GM12878 (cell line): Measurements from ENCODE around the gene CD8B. TPM values are rescaled to one million over a fixed set of nuclear protein-coding genes. Genes with fewer than 3 reads are reported as not detected.

ENCODE experiments used
- ATAC-seq: fragments of 200-7000 bp; cut with Tn5 transposase; 3 replicates; pipeline ENCODE4 v1.9.1; 2020; ENCODE audit warnings: mild to moderate bottlenecking, moderate library complexity
- BruUV-seq: library from RNA; stranded (reverse); fragments of 400-500 nt; replicated peaks from 2 replicates; lab custom pipeline; 2021; lab: Mats Ljungman, UMichigan
- CTCF ChIA-PET: fragments of 300-600 bp; sonication (Branson Sonifier 250); formaldehyde crosslinking; extraction: SDS; loops from one replicate; lab custom pipeline; 2021; ENCODE audit warnings: inconsistent platforms; lab: Yijun Ruan, JAX
- POLR2A ChIA-PET: fragments of 350-600 bp; formaldehyde crosslinking; extraction: SDS; loops from one replicate; lab custom pipeline; 2021; ENCODE audit warnings: inconsistent platforms; lab: Charles Lee
- RAD21 ChIA-PET: fragments of 300-600 bp; sonication (Branson Sonifier 250); formaldehyde crosslinking; loops from one replicate; lab custom pipeline; 2023; ENCODE audit warnings: antibody characterized with exemption; ENCODE audit not compliant: unreplicated experiment; lab: Charles Lee
- SMC1A ChIA-PET: fragments of 300-600 bp; sonication (Branson Sonifier 250); formaldehyde crosslinking; loops from one replicate; lab custom pipeline; 2023; ENCODE audit not compliant: unreplicated experiment, uncharacterized antibody; lab: Charles Lee
- DNase-seq: peaks from one replicate; pipeline ENCODE4 v3.0.0-alpha.2; 2011; ENCODE audit warnings: low read depth, low spot score
- FAIRE-seq: peaks from 3 replicates; lab custom pipeline; 2011; peaks lifted over from hg19 to GRCh38; lab: Jason Lieb, UNC
- H2AFZ ChIP-seq: 2 replicates; pipeline ENCODE4 v1.6.0; 2011; ENCODE audit warnings: low read depth, low read length, control low read depth; ENCODE audit not compliant: control insufficient read depth
- H3K27ac ChIP-seq: 2 replicates; pipeline ENCODE4 v1.5.1; 2011; ENCODE audit warnings: control low read depth; ENCODE audit not compliant: control insufficient read depth, insufficient read depth
- H3K27me3 ChIP-seq, 2 experiments: replicated peaks in 1 of 2; 2 replicates each; pipeline versions ENCODE4 v1.6.0 to v1.6.1; 2011; ENCODE audit warnings: low read length in 1 of 2; ENCODE audit not compliant: control insufficient read depth in 2 of 2, insufficient read depth in 2 of 2
- H3K36me3 ChIP-seq, 2 experiments: 2 replicates each; pipeline ENCODE4 v1.5.1; 2011; ENCODE audit warnings: low read length in 1 of 2; ENCODE audit not compliant: control insufficient read depth in 2 of 2, insufficient read depth in 2 of 2
- H3K4me1 ChIP-seq: 2 replicates; pipeline ENCODE4 v1.6.1; 2011; ENCODE audit warnings: mild to moderate bottlenecking, low read length, moderate library complexity, mixed read lengths; ENCODE audit not compliant: control insufficient read depth, insufficient read depth
- H3K4me2 ChIP-seq: 2 replicates; pipeline ENCODE4 v1.6.0; 2011; ENCODE audit warnings: control low read depth; ENCODE audit not compliant: control insufficient read depth, insufficient read depth
- H3K4me3 ChIP-seq: fragments of 200-600 bp; sonication (generic); 2 replicates; pipeline ENCODE4 v1.5.1; 2016
- H3K79me2 ChIP-seq: 2 replicates; pipeline ENCODE4 v1.6.0; 2011; ENCODE audit warnings: low read length; ENCODE audit not compliant: control insufficient read depth, insufficient read depth
- H3K9ac ChIP-seq: 2 replicates; pipeline ENCODE4 v1.8.0; 2011; ENCODE audit warnings: low read length, control low read depth, mixed read lengths; ENCODE audit not compliant: control insufficient read depth, insufficient read depth
- H3K9me3 ChIP-seq: replicated peaks from 3 replicates; pipeline ENCODE4 v1.5.1; 2011; ENCODE audit warnings: mild to moderate bottlenecking, low read length; ENCODE audit not compliant: control insufficient read depth, insufficient read depth
- H4K20me1 ChIP-seq: 2 replicates; pipeline ENCODE4 v1.6.0; 2011; ENCODE audit not compliant: control insufficient read depth, insufficient read depth
- CREM ChIP-seq: IDR thresholded peaks from 2 replicates; pipeline ENCODE4 v1.6.1; 2014; ENCODE audit warnings: antibody characterized with exemption, low read depth
- DPF2 ChIP-seq: fragments of 450-650 bp; IDR thresholded peaks from 2 replicates; pipeline ENCODE4 v1.6.1; 2017; ENCODE audit warnings: mild to moderate bottlenecking
- EED ChIP-seq: sonication (generic); IDR thresholded peaks from 2 replicates; pipeline ENCODE4 v1.6.1; 2016; ENCODE audit warnings: antibody characterized with exemption, low read depth
- GATAD2B ChIP-seq: fragments of 450-650 bp; conservative IDR thresholded peaks from 2 replicates; pipeline ENCODE4 v1.6.1; 2017; ENCODE audit warnings: low read depth, mild to moderate bottlenecking, moderate library complexity
- HDAC6 ChIP-seq: fragments of 200-600 bp; sonication (generic); IDR thresholded peaks from one replicate; pipeline ENCODE4 v1.8.0; 2017; ENCODE audit warnings: antibody characterized with exemption; ENCODE audit not compliant: unreplicated experiment
- KAT2A ChIP-seq: conservative IDR thresholded peaks from 2 replicates; pipeline ENCODE4 v1.6.1; 2011; ENCODE audit warnings: low read depth, low read length; ENCODE audit not compliant: control insufficient read depth
- NR2F1 ChIP-seq: fragments of 450-650 bp; conservative IDR thresholded peaks from 2 replicates; pipeline ENCODE4 v1.6.1; 2017; ENCODE audit warnings: mild to moderate bottlenecking
- POLR2AphosphoS5 ChIP-seq: IDR thresholded peaks from 2 replicates; pipeline ENCODE4 v1.6.1; 2011; ENCODE audit warnings: mild to moderate bottlenecking, low read length, inconsistent platforms
- RAD51 ChIP-seq: fragments of 450-650 bp; IDR thresholded peaks from 2 replicates; pipeline ENCODE4 v1.6.1; 2016; ENCODE audit warnings: moderate library complexity, mild to moderate bottlenecking, inconsistent platforms
- RB1 ChIP-seq: fragments of 450-650 bp; formaldehyde crosslinking; IDR thresholded peaks from 2 replicates; pipeline ENCODE4 v1.6.1; 2017; ENCODE audit warnings: mild to moderate bottlenecking, borderline replicate concordance
- SMARCA5 ChIP-seq: fragments of 450-650 bp; IDR thresholded peaks from 2 replicates; pipeline ENCODE4 v1.6.1; 2017; ENCODE audit warnings: mild to moderate bottlenecking
- STAT3 ChIP-seq: IDR thresholded peaks from 2 replicates; pipeline ENCODE4 v1.6.1; 2011; ENCODE audit warnings: low read depth, low read length, improper control_type of control experiment
- TARDBP ChIP-seq: IDR thresholded peaks from 2 replicates; pipeline ENCODE4 v1.6.1; 2016; ENCODE audit warnings: borderline replicate concordance
- TCF7 ChIP-seq: IDR thresholded peaks from 2 replicates; pipeline ENCODE4 v1.6.1; 2014; ENCODE audit warnings: antibody characterized with exemption, borderline replicate concordance
- WGBS: methylation state at CpG from one replicate; pipeline ENCODE4 v1.1.6; 2016; ENCODE audit warnings: low lambda C conversion rate; ENCODE audit not compliant: insufficient replicate concordance, insufficient coverage; ENCODE audit errors: missing lambda C conversion rate; 5-methylcytosine and 5-hydroxymethylcytosine counted together
- in situ Hi-C: fragments of 300-500 bp; cut with MboI; formaldehyde crosslinking; loops from 9 replicates; pipeline ENCODE4 v1.14.3; 2018; ENCODE audit warnings: mixed read lengths
- intact Hi-C: fragments of 100-400 bp; cut with micrococcal nuclease; formaldehyde crosslinking; loops from one replicate; pipeline ENCODE4 v1.14.2; 2022; ENCODE audit not compliant: unreplicated experiment
- polyA plus RNA-seq, 11 experiments: library from polyadenylated mRNA; depleted of rRNA in 4 of 11; unstranded in 6 of 11; stranded (reverse) in 5 of 11; fragments of >200 nt; fragmentation: Nextera tagmentation in 4 of 11; fragmentation: Illumina TruSeq in 1 of 11; extraction: Ambion mirVana in 4 of 11; extraction: Trizol in 1 of 11; gene quantifications; 1 replicate in 1 of 11; 2 replicates in 10 of 11; pipeline versions ENCODE4 v1.2.1 to v1.2.3, GENCODE V29; 2011 to 2016; ENCODE audit warnings: inconsistent platforms in 2 of 11, missing spikeins in 2 of 11, low read depth in 1 of 11
- total RNA-seq, 4 experiments: library from RNA; depleted of rRNA in 3 of 4; stranded (reverse); fragments of >200 nt in 3 of 4; fragmentation: Illumina TruSeq in 1 of 4; extraction: Trizol in 1 of 4; gene quantifications; 2 replicates each; pipeline versions ENCODE4 v1.2.1 to v1.2.3, GENCODE V29; 2013 to 2021
- TF ChIP-seq, protein P1 (sequence below), 3 experiments: IDR thresholded peaks in 2 of 3; conservative IDR thresholded peaks in 1 of 3; 2 replicates each; pipeline ENCODE4 v1.5.1; 2011; ENCODE audit warnings: low read depth in 3 of 3, low read length in 3 of 3, mild to moderate bottlenecking in 3 of 3, control low read depth in 2 of 3, moderate library complexity in 2 of 3, inconsistent platforms in 1 of 3, mixed read lengths in 1 of 3; ENCODE audit not compliant: control insufficient read depth in 2 of 3, insufficient read depth in 1 of 3; ENCODE audit errors: extremely low read depth in 1 of 3
- TF ChIP-seq, protein P2 (sequence below): fragments of 450-650 bp; formaldehyde crosslinking; IDR thresholded peaks from 2 replicates; pipeline ENCODE4 v1.4.0; 2022; ENCODE audit warnings: mild to moderate bottlenecking, moderate library complexity
- TF ChIP-seq, protein P3 (sequence below): fragments of 450-650 bp; IDR thresholded peaks from 2 replicates; pipeline ENCODE4 v1.6.1; 2016; ENCODE audit warnings: mild to moderate bottlenecking
- TF ChIP-seq, protein P4 (sequence below): IDR thresholded peaks from 2 replicates; pipeline ENCODE4 v1.6.1; 2011; ENCODE audit warnings: borderline replicate concordance, low read depth, mild to moderate bottlenecking, moderate library complexity, low read length; ENCODE audit not compliant: insufficient read depth, poor library complexity, severe bottlenecking

The CD8B gene
- total and polyA plus RNA-seq, 10 of the 15 experiments (the other 5 are each of a cell fraction or from before 2014, with no cell fraction given), result 0.21 TPM; not detected in 9

DNA sequence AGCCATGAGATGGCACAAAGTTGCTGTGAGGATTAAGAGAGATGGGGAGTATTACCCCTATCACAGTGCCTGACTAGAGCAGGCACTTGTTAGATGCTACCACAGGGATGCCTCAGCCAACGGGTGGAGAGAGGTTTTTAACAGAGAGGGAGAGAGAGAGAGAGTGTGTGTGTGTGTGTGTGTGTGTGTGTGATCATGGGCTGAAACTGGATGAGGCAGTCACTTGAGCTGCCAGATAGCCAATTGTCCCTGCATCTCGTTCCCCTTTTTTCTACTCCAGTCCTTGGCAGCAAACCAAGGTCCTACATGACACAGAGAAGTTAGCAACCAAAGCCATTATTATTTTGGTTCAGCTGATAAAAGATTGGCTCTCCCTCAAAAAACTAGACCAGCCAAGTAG, 74.0 kb downstream of the CD8B start:
- Histone ChIP-seq H3K27me3 (peaks cover 9 to 21% of the 10 kb centered on the region in 2 experiments), H3K4me3 (no peak overlapping the region), H3K36me3 (no peaks in the 10 kb centered on the region), H3K4me2 (no peak overlapping the region), H3K79me2 (no peaks in the 10 kb centered on the region), H3K4me1 (peaks cover 12% of the 10 kb centered on the region), H3K9ac (no peak overlapping the region), H2AFZ (no peak overlapping the region), H3K9me3 (no peaks in the 10 kb centered on the region; the same call in 2 of the 3 replicates), H4K20me1 (no peaks in the 10 kb centered on the region), H3K27ac (no peak overlapping the region)
- RAD21 ChIA-PET, result no interaction called here
- CTCF ChIA-PET, result no interaction called here
- FAIRE-seq, result no peak
- SMC1A ChIA-PET, result no interaction called here
- DNase-seq, result no peak
- ATAC-seq, result no peak
- TF ChIP-seq RAD51, result no peak
- TF ChIP-seq, protein P1, sequence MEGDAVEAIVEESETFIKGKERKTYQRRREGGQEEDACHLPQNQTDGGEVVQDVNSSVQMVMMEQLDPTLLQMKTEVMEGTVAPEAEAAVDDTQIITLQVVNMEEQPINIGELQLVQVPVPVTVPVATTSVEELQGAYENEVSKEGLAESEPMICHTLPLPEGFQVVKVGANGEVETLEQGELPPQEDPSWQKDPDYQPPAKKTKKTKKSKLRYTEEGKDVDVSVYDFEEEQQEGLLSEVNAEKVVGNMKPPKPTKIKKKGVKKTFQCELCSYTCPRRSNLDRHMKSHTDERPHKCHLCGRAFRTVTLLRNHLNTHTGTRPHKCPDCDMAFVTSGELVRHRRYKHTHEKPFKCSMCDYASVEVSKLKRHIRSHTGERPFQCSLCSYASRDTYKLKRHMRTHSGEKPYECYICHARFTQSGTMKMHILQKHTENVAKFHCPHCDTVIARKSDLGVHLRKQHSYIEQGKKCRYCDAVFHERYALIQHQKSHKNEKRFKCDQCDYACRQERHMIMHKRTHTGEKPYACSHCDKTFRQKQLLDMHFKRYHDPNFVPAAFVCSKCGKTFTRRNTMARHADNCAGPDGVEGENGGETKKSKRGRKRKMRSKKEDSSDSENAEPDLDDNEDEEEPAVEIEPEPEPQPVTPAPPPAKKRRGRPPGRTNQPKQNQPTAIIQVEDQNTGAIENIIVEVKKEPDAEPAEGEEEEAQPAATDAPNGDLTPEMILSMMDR (IDR thresholded peaks at IDR 0.05 in 2 of 3, conservative IDR thresholded peaks at IDR 0.05 in 1 of 3; ENCODE audit: control insufficient read depth in 2 of 3, extremely low read depth in 1 of 3, insufficient read depth in 1 of 3, low read depth in 3 of 3, low read length in 3 of 3), result no peak
- TF ChIP-seq SMARCA5, result no peak
- TF ChIP-seq STAT3, result no peak
- TF ChIP-seq, protein P2, sequence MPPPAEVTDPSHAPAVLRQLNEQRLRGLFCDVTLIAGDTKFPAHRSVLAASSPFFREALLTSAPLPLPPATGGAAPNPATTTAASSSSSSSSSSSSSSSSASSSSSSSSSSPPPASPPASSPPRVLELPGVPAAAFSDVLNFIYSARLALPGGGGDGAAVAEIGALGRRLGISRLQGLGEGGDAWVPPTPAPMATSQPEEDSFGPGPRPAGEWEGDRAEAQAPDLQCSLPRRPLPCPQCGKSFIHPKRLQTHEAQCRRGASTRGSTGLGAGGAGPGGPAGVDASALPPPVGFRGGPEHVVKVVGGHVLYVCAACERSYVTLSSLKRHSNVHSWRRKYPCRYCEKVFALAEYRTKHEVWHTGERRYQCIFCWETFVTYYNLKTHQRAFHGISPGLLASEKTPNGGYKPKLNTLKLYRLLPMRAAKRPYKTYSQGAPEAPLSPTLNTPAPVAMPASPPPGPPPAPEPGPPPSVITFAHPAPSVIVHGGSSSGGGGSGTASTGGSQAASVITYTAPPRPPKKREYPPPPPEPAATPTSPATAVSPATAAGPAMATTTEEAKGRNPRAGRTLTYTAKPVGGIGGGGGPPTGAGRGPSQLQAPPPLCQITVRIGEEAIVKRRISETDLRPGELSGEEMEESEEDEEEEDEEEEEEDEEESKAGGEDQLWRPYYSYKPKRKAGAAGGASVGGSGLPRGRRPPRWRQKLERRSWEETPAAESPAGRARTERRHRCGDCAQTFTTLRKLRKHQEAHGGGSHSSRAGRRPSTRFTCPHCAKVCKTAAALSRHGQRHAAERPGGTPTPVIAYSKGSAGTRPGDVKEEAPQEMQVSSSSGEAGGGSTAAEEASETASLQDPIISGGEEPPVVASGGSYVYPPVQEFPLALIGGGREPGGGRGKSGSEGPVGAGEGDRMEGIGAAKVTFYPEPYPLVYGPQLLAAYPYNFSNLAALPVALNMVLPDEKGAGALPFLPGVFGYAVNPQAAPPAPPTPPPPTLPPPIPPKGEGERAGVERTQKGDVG, result no peak
- TF ChIP-seq TCF7, result no peak
- TF ChIP-seq GATAD2B, result no peak
- TF ChIP-seq, protein P3, sequence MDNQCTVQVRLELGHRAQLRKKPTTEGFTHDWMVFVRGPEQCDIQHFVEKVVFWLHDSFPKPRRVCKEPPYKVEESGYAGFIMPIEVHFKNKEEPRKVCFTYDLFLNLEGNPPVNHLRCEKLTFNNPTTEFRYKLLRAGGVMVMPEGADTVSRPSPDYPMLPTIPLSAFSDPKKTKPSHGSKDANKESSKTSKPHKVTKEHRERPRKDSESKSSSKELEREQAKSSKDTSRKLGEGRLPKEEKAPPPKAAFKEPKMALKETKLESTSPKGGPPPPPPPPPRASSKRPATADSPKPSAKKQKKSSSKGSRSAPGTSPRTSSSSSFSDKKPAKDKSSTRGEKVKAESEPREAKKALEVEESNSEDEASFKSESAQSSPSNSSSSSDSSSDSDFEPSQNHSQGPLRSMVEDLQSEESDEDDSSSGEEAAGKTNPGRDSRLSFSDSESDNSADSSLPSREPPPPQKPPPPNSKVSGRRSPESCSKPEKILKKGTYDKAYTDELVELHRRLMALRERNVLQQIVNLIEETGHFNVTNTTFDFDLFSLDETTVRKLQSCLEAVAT, result no peak
- TF ChIP-seq KAT2A, result no peak
- no peak for TF ChIP-seq HDAC6
- no peak for TF ChIP-seq RB1
- no peak for TF ChIP-seq DPF2
- TF ChIP-seq POLR2AphosphoS5, result no peak
- TF ChIP-seq, protein P4, sequence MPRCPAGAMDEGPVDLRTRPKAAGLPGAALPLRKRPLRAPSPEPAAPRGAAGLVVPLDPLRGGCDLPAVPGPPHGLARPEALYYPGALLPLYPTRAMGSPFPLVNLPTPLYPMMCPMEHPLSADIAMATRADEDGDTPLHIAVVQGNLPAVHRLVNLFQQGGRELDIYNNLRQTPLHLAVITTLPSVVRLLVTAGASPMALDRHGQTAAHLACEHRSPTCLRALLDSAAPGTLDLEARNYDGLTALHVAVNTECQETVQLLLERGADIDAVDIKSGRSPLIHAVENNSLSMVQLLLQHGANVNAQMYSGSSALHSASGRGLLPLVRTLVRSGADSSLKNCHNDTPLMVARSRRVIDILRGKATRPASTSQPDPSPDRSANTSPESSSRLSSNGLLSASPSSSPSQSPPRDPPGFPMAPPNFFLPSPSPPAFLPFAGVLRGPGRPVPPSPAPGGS, result no peak
- TF ChIP-seq NR2F1, result no peak
- TF ChIP-seq TARDBP, result no peak
- no peak for TF ChIP-seq CREM
- no peak for TF ChIP-seq EED
- in situ Hi-C loops, result no loop called here
- intact Hi-C loops, result no loop called here
- BruUV-seq, result no TSS peak
- 0% methylated on average over 2 of the region's 2 CpGs for WGBS
- POLR2A ChIA-PET, result interaction anchor here (0.7 kb wide), 1 partner anchor 1954 kb away, joined by 5 read pairs; no protein-coding TSS in a partner anchor
